ENCODE measurements around the gene ZNF664. TPM values are rescaled to one million over a fixed set of nuclear protein-coding genes. Genes with fewer than 3 reads are reported as not detected.

Gene ZNF664
- polyA plus RNA-seq, 3 donors = 1.5 to 20.9 (median 2.7) TPM

DNA sequence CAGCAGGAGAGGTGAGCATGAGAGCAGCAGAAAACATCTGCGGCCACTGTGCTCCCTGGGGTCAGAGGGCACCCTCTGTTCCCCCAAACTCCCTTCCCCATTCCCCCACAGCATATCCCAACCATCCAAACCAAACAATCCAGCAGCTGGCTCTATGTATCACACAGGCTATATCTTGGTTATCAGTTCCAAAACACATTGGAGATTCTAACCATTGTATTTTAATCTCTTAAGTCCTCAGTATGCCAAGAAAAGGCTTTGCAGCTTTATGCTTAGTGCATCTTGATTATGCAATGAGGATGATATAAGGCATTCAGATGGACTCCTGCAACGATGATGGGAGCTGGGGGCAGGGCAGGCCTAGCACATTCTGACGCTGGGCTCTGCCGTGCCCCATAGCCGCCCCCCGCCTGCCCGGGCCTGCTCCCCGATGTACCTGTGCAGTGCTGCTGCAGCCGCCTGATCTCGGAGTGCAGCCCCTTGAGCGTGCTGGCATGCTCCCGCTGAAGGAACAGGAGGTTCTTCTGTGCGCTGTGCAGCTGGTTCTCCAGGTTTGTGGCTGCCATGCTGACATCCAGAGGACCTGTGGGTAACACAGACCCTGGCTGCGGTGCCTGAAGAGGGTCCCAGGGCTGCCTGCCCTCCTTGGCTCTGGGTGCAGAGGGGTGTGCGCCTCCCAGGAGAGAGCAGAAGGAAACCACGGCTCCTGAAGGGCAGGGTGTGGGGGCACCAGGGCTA, 29.9 kb upstream of the ZNF664 start:
- Histone ChIP-seq H3K27me3 (ENCODE audit: control insufficient read depth in 2 of 2, insufficient read depth in 2 of 2, low read length in 2 of 2) (no peaks in the 10 kb centered on the region), H3K4me3 (replicated peaks in 1 of 3; ENCODE audit: low read depth in 2 of 3, low read length in 3 of 3) (no peak overlapping the region), H3K9ac (ENCODE audit: insufficient read depth, low read length, poor library complexity, severe bottlenecking) (no peak overlapping the region), H3K79me2 (ENCODE audit: insufficient read depth, low read length) (no peaks in the 10 kb centered on the region), H3K4me2 (replicated peaks; ENCODE audit: extremely low read depth, low read length, poor library complexity, severe bottlenecking) (no peak overlapping the region), H2AFZ (ENCODE audit: insufficient read depth, low read depth, low read length, poor library complexity, severe bottlenecking) (no peak overlapping the region), H4K20me1 (ENCODE audit: insufficient read depth, low read length) (no peaks in the 10 kb centered on the region), H3K4me1 (ENCODE audit: control insufficient read depth in 1 of 2, insufficient read depth in 2 of 2, low read length in 2 of 2) (peaks cover 18 to 23% of the 10 kb centered on the region in 2 donors), H3K9me3 (replicated peaks in 1 of 2; ENCODE audit: control insufficient read depth in 1 of 2, insufficient read depth in 1 of 2, low read length in 2 of 2) (peaks cover 20 to 30% of the 10 kb centered on the region in 2 donors), H3K27ac (ENCODE audit: low read depth in 1 of 2, low read length in 2 of 2) (no peak overlapping the region), H3K36me3 (replicated peaks in 1 of 2; ENCODE audit: control insufficient read depth in 1 of 2, insufficient read depth in 2 of 2, low read length in 2 of 2) (peaks cover 0 to 11% of the 10 kb centered on the region in 2 donors)
- intact Hi-C loops (cut with micrococcal nuclease) = no loop called here
- peak overlapping the region in 2 of 7 donors; percentile 15 to 89 for H3K27ac Mint-ChIP-seq
- WGBS (ENCODE audit: insufficient coverage) = 93% methylated on average over 16 of the region's 16 CpGs
- TF ChIP-seq, protein P1, sequence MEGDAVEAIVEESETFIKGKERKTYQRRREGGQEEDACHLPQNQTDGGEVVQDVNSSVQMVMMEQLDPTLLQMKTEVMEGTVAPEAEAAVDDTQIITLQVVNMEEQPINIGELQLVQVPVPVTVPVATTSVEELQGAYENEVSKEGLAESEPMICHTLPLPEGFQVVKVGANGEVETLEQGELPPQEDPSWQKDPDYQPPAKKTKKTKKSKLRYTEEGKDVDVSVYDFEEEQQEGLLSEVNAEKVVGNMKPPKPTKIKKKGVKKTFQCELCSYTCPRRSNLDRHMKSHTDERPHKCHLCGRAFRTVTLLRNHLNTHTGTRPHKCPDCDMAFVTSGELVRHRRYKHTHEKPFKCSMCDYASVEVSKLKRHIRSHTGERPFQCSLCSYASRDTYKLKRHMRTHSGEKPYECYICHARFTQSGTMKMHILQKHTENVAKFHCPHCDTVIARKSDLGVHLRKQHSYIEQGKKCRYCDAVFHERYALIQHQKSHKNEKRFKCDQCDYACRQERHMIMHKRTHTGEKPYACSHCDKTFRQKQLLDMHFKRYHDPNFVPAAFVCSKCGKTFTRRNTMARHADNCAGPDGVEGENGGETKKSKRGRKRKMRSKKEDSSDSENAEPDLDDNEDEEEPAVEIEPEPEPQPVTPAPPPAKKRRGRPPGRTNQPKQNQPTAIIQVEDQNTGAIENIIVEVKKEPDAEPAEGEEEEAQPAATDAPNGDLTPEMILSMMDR (IDR thresholded peaks at IDR 0.05) = no peak
- no peak overlapping the region for H3K4me3 Mint-ChIP-seq
- no peak for DNase-seq
- peaks cover 10 to 26% (median 21%) of the 10 kb centered on the region in 7 donors for H3K9me3 Mint-ChIP-seq
- H3K4me1 Mint-ChIP-seq = peaks cover 29% of the 10 kb centered on the region
- peaks cover 11 to 18% of the 10 kb centered on the region in 2 donors for H3K36me3 Mint-ChIP-seq
- H3K27me3 Mint-ChIP-seq (ENCODE audit: low read depth in 3 of 3) = peaks cover 1 to 3% (median 2%) of the 10 kb centered on the region in 3 donors

DNA sequence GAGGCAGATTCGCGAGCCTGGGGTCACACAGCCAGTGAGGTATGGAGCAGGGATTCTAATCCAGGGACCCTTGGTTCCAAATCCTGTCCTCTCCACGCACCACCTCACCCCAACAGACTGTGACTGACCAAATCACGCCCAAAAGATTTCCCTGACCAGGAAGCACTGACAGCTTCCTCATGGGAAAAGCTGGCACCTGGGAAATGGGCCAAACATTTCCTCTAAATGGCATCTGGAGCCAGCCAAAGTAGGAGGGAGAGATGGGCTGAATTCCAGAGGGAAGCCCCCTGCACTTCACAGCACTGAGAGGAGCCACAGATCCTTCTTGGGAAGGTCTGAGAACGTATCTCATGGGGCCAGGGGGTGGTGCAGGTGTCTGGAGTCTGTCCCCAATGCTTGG, 29.2 kb upstream of the ZNF664 start:
- H2AFZ ChIP-seq (ENCODE audit: insufficient read depth, low read depth, low read length, poor library complexity, severe bottlenecking) = no peak overlapping the region
- H3K27ac Mint-ChIP-seq = no peak overlapping the region
- H3K27ac ChIP-seq (ENCODE audit: low read depth in 1 of 2, low read length in 2 of 2) = no peak overlapping the region
- H3K9me3 Mint-ChIP-seq = peaks cover 10 to 26% (median 21%) of the 10 kb centered on the region in 7 donors
- TF ChIP-seq, protein P1 (IDR thresholded peaks at IDR 0.05) = no peak
- peaks cover 11 to 16% of the 10 kb centered on the region in 2 donors for H3K4me1 ChIP-seq (ENCODE audit: control insufficient read depth in 1 of 2, insufficient read depth in 2 of 2, low read length in 2 of 2)
- H3K27me3 ChIP-seq (ENCODE audit: control insufficient read depth in 2 of 2, insufficient read depth in 2 of 2, low read length in 2 of 2) = no peaks in the 10 kb centered on the region
- H3K36me3 ChIP-seq (replicated peaks in 1 of 2; ENCODE audit: control insufficient read depth in 1 of 2, insufficient read depth in 2 of 2, low read length in 2 of 2) = peaks cover 0 to 11% of the 10 kb centered on the region in 2 donors
- WGBS (ENCODE audit: insufficient coverage) = 100% methylated on average over 3 of the region's 5 CpGs
- H4K20me1 ChIP-seq (ENCODE audit: insufficient read depth, low read length) = no peaks in the 10 kb centered on the region
- H3K27me3 Mint-ChIP-seq (ENCODE audit: low read depth in 3 of 3) = peaks cover 0 to 2% (median 1%) of the 10 kb centered on the region in 3 donors
- DNase-seq = no peak
- no peaks in the 10 kb centered on the region for H3K79me2 ChIP-seq (ENCODE audit: insufficient read depth, low read length)
- no peak overlapping the region for H3K4me2 ChIP-seq (replicated peaks; ENCODE audit: extremely low read depth, low read length, poor library complexity, severe bottlenecking)
- peaks cover 22% of the 10 kb centered on the region for H3K4me1 Mint-ChIP-seq
- H3K4me3 Mint-ChIP-seq = no peak overlapping the region
- intact Hi-C loops (cut with micrococcal nuclease) = no loop called here
- peaks cover 20 to 30% of the 10 kb centered on the region in 2 donors for H3K9me3 ChIP-seq (replicated peaks in 1 of 2; ENCODE audit: control insufficient read depth in 1 of 2, insufficient read depth in 1 of 2, low read length in 2 of 2)
- H3K9ac ChIP-seq (ENCODE audit: insufficient read depth, low read length, poor library complexity, severe bottlenecking) = no peak overlapping the region
- peaks cover 11 to 20% of the 10 kb centered on the region in 2 donors for H3K36me3 Mint-ChIP-seq
- H3K4me3 ChIP-seq (replicated peaks in 1 of 3; ENCODE audit: low read depth in 2 of 3, low read length in 3 of 3) = no peak overlapping the region
